ENCODE data around the gene ANXA6.

GRCh38 chr5:151192626-151193025 is 35.0 kb upstream of the ANXA6 start:
- TF ChIP-seq CTCF (tag by site-specific recombination; IDR thresholded peaks at IDR 0.05) (no peak), ZNF16 (tag by site-specific recombination; IDR thresholded peaks at IDR 0.05; ENCODE audit: low read depth) (no peak)

Measured in HEK293 (cell line).